GM18867 (cell line): ENCODE data around the gene GPT2.
A peak's percentile ranks its signal among the peaks of the same experiment; 100 is the strongest.
"Not testable (repeated sequence)": the region's sequence is repeated elsewhere in the genome, so short reads cannot be mapped to it uniquely, and the experiment has no call there.

Experiments
- ATAC-seq: cut with Tn5 transposase; IDR thresholded peaks from one replicate; pipeline ENCODE4 v1.9.1; 2021; ENCODE audit warnings: mild to moderate bottlenecking, moderate library complexity; ENCODE audit not compliant: unreplicated experiment

Gene GPT2

DNA sequence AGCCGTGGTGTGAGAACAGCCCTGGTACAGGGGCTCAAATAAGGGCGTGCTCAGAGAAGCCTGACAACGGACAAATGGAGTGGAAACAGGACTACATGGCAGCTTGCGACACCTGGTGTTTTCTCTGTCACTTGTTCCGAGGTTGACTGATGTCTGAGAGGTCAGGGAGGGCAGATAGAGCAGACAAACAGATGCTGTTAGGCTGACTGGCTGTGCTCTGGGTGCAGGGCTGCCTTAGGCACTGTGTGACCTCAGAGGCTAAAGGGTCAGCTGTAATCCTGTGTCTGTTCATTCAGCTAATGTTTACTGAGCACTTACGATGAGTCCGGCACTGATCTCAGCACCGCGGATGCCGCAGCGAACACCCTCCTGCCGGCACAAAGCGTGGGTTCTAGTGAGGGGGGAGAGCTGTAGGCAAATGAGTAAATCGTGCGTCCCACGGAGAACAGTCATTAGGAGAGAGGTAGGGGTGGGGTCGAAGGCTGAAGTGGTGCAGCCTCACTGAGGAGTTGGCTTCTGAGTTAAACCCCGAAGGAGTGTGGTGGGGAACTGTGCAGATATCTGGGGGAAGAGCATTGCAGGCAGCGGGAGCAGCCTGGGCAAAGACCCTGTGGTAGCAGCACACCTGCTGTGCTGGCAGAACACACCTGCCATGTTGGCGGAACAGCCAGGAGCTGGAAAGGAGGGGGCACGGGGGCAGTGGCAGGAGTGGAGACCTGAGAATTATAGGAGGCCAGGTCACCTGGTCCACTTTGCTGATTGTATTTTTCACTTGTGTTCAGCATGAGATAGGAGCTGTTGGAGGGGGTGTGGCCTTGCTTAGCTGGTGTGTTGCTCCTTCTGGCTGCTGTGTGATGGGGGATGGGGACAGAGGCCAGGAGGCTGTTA lies 35.0 kb downstream of the GPT2 start:
- ATAC-seq = peak; percentile 92

- no peak for ATAC-seq
Measured at GRCh38 chr16:46920402-46921068, 36.4 kb downstream of the GPT2 start.

- no peak for ATAC-seq
Measured at GRCh38 chr16:46922239-46922638, 38.1 kb downstream of the GPT2 start.

- no peak for ATAC-seq
Measured at GRCh38 chr16:46923513-46924295, 39.5 kb downstream of the GPT2 start.

- no peak for ATAC-seq
Measured at GRCh38 chr16:46924402-46924801, 40.2 kb downstream of the GPT2 start.

GRCh38 chr16:46926470-46927225 lies 42.5 kb downstream of the GPT2 start:
- ATAC-seq = no peak

GRCh38 chr16:46927273-46927672 lies 43.1 kb downstream of the GPT2 start:
- no peak for ATAC-seq

DNA sequence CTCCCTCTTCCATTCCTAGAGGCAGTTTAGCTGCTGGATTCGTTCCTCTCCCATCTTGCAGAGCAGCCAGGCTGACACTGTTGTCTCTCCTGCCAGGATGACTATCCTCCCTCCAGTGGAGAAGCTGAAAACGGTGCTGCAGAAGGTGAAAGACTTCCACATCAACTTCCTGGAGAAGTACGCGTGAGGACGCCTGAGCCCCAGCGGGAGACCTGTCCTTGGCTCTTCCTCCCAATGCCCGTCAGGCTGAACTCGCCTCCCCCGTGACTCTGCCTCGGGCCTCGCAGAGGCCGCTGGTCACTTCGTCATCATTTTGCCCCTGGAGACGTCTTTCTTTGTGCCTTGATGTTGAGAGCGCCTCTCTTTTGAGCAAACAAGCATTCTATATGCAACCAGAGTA lies 44.6 kb downstream of the GPT2 start:
- ATAC-seq = no peak

DNA sequence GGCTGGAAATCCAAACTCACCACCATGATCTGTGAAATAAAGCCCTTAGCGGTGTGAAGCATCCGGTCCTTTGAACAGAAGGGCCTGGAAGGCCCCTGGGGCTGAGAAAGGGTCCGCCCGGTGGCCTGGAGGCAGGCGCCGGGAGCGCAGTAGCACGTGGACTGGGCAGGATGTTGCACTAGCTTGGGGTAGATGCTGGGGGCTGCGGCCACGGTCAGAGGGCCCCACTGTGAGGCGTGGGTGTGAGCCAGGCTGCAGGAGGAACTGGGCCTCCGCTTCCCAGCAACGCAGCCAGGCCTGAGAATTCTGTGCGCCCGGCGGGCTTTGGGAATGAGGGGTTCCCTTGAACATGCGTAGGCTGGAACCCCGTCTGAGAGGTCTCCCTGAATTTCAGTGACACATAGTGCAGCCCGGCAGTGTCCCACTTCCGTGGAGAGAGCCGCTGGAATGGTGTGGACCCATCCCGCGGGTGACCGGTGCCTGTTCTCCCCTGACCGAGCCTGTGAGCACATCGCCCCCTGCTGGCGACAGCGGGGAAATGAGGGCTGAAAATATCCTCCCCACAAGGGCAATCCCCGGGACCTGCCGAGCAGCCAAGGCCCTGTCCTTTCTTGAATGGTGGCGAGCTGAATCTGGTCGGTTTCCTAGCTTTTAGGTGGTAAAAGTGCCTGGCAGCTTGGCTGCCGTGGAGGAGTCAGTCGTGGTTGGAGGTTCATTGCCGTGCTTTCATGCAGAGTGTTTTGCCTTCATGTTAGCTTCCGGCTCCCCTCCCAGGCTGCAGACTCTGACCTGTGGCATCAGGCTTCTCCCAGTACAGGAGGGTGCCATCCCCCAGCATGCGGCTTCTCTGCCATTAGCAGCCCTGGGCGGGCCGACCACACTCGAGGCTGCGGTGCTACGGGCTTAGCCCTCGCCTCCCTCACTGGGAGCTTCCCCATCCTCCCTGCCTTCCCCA lies 45.5 kb downstream of the GPT2 start:
- ATAC-seq = peak; percentile 76

DNA sequence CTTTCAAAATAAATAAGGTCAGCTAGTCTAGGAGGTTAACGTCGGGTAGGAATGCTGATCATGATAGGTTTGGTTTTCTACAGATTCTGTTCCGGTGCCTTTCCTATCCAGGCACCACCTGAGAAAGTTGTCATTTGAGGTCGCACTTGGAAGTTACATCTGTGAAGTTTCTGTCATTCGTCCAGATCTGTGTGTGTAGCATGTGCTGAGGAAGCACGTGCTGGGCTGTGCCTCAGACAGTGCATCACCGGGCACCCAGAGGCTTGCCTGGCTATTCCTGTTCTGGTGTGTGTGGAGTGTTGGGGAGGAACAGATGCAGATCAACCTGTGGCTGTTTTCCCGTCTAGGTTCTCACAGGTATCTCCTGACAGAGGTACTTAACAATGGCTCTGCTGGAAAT lies 46.7 kb downstream of the GPT2 start:
- ATAC-seq = no peak

DNA sequence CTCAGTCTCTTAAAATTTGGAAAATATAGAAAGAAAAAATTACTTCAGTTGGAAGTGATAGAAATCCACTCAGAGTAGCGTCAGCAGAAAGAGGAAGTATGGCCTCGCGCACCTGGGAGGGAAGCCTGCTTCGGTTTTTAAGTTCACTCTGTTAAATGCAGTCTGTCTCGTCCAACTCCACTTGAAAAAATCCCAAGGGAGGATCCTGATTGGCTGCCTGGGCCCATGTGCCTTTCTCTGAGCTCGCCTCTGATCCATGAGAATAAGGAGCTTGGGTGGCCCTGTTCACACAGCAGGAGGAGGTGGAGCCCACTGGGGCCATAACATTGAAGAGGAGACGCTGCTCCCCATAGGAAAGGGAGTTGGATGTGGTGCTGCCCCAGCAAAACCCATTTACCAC lies 48.6 kb downstream of the GPT2 start:
- ATAC-seq = peak; percentile 54

DNA sequence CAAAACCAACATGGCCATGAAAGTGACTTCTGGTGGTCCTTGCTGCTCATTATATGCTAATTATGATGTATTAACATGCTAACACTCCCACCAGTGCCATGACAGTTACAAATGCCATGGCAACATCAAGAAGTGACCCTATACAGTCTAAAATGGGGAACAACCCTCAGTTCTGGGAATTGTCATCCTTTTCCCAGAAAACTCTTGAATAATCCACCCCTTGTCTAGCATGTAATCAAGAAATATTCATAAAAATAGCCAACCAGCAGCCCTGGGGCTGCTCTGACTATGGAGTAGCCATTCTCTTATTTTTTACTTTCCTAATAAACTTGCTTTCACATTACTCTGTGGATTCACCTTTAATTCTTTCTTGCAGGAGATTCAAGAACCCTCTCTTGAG lies 53.4 kb downstream of the GPT2 start:
- ATAC-seq = no peak

- not testable (repeated sequence) for ATAC-seq
Measured at GRCh38 chr16:46944713-46945112, 60.6 kb downstream of the GPT2 start.

DNA sequence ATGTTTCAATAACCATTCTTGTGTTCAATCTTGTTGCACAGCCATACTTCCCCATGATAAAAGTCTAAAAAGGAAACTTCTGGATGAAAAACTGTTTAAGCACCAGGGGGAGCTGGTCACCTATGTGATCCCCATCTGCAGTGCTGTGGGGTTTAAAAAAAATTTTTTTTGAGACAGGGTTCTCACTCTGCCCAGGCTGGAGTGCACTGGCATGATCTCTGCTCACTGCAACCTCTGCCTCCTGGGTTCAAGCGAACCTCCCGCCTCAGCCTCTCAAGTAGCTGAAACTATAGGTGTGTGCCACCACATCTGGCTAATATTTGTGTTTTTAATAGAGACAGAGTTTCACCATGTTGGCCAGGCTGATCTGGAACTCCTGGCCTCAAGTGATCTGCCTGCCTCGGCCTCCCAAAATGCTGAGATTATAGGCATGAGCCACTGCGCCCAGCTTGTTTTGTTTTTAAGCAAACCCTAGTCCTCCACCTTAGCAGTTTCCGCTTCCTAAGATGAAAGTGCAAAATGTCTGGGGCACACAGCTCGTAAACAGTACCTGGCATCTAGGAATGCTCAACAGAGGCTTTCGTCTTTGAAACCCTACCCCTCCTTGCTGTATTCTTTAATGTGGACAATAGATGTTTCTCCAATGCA lies 63.9 kb downstream of the GPT2 start:
- ATAC-seq = peak; percentile 76

DNA sequence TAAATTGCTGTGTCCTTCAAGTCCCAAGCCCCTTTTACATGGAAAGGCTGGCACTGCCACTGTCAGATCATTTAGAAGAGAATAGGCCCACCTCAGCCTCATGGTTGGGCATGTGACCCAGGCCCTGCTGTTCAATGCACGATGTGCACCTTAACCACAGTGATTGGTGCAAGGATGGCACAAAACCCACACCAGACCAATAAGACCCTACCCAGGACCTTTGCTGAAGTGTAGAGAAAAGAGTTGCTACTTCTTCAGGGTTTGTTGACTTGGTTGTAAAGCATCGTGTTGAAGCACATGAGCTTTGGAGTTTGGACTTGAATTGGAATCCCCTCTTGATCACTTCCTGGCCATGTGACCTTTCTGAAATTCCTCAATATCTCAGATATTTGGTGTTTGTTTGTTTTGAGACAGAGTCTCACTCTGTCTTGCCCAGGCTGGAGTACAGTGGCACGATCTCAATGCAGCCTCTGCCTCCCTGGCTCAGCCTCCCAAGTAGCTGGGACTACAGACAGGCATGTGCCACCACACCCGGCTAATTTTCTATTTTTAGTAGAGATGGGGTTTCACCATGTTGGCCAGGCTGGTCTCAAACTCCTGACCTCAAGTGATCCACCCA lies 64.5 kb downstream of the GPT2 start:
- no peak for ATAC-seq

DNA sequence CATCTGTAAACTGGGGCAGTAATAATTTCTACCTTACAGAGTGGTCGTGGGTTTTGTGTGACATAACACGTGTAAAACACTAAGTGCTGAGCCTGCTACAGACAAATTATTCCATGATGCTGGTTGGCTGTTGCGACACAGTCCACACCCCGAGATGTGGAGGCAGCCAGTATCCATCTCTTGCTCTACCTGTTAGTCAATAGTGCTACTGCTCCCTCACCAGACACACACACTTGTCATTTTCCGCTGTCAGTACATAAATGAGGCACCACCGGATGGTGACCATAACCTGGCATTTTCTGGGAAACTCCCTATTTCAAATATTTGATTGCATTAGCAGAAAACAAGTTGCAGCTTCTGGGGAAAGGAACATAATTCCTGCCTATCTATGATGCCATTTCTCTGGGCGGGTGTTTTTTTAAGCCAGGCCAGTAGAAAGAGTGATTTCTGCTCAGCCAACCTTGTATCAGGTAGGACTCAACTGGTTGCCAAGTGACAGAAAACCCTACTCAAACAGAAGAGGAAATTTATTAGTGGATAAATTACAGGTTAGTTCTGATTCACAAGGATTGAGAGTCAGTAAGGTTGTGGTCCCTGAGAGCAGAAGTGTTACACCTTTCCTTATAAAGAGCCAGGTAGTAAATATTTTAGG lies 65.2 kb downstream of the GPT2 start:
- ATAC-seq = peak; percentile 42

GRCh38 chr16:46950009-46950408 lies 65.8 kb downstream of the GPT2 start:
- ATAC-seq = no peak

GRCh38 chr16:46954562-46954961 lies 70.4 kb downstream of the GPT2 start:
- ATAC-seq = no peak
